HEK293 (cell line): ENCODE results near the gene CAPNS1.

Experiments
- KLF7 ChIP-seq: fragments of 450-650 bp; formaldehyde crosslinking; IDR thresholded peaks from 2 replicates; pipeline ENCODE4 v1.5.1; 2016; ENCODE audit warnings: missing biosample characterization, missing genetic modification characterization, borderline replicate concordance
- KLF9 ChIP-seq: fragments of 450-650 bp; formaldehyde crosslinking; IDR thresholded peaks from 2 replicates; pipeline ENCODE4 v1.5.1; 2016; ENCODE audit warnings: missing biosample characterization, missing genetic modification characterization, low read depth
- OVOL3 ChIP-seq: fragments of 450-650 bp; formaldehyde crosslinking; IDR thresholded peaks from 2 replicates; pipeline ENCODE4 v1.5.1; 2016; ENCODE audit warnings: missing biosample characterization, missing genetic modification characterization
- SALL2 ChIP-seq: fragments of 450-650 bp; formaldehyde crosslinking; IDR thresholded peaks from 2 replicates; pipeline ENCODE4 v1.5.0; 2017; ENCODE audit warnings: missing biosample characterization, mild to moderate bottlenecking, missing genetic modification characterization, borderline replicate concordance
- SCRT2 ChIP-seq: fragments of 450-650 bp; formaldehyde crosslinking; IDR thresholded peaks from 2 replicates; pipeline ENCODE4 v1.5.1; 2016; ENCODE audit warnings: missing biosample characterization, missing genetic modification characterization
- TSHZ1 ChIP-seq: fragments of 450-650 bp; formaldehyde crosslinking; IDR thresholded peaks from 2 replicates; pipeline ENCODE4 v1.5.1; 2016; ENCODE audit warnings: missing biosample characterization, missing genetic modification characterization, borderline replicate concordance
- WT1 ChIP-seq: fragments of 450-650 bp; formaldehyde crosslinking; IDR thresholded peaks from 2 replicates; pipeline ENCODE4 v1.5.1; 2016; ENCODE audit warnings: missing biosample characterization, missing genetic modification characterization
- ZBTB21 ChIP-seq: fragments of 450-650 bp; formaldehyde crosslinking; IDR thresholded peaks from 2 replicates; pipeline ENCODE4 v1.5.1; 2017; ENCODE audit warnings: missing biosample characterization, missing genetic modification characterization
- ZNF133 ChIP-seq: fragments of 450-650 bp; formaldehyde crosslinking; IDR thresholded peaks from 2 replicates; pipeline ENCODE4 v1.5.1; 2016; ENCODE audit warnings: missing biosample characterization, missing genetic modification characterization
- ZNF169 ChIP-seq: fragments of 450-650 bp; formaldehyde crosslinking; IDR thresholded peaks from 2 replicates; pipeline ENCODE4 v1.5.1; 2016; ENCODE audit warnings: missing biosample characterization, missing genetic modification characterization
- ZNF221 ChIP-seq: fragments of 450-650 bp; formaldehyde crosslinking; IDR thresholded peaks from 2 replicates; pipeline ENCODE4 v1.5.1; 2017; ENCODE audit warnings: missing biosample characterization, missing genetic modification characterization, borderline replicate concordance
- ZNF274 ChIP-seq, 2 experiments: fragments of 200-500 bp in 1 of 2; fragments of 450-650 bp in 1 of 2; sonication (Bioruptor generic) in 1 of 2; formaldehyde crosslinking in 1 of 2; IDR thresholded peaks; 2 replicates each; pipeline versions ENCODE4 v1.5.1 to v1.6.1; 2014 to 2016; ENCODE audit warnings: borderline replicate concordance in 1 of 2, inconsistent platforms in 1 of 2, low read length in 1 of 2, missing biosample characterization in 1 of 2, missing genetic modification characterization in 1 of 2
- ZNF335 ChIP-seq: fragments of 450-650 bp; formaldehyde crosslinking; conservative IDR thresholded peaks from 2 replicates; pipeline ENCODE4 v1.5.1; 2016; ENCODE audit warnings: missing biosample characterization, missing genetic modification characterization
- ZNF426 ChIP-seq: fragments of 450-650 bp; formaldehyde crosslinking; IDR thresholded peaks from 2 replicates; pipeline ENCODE4 v1.5.1; 2017; ENCODE audit warnings: missing biosample characterization, missing genetic modification characterization, mild to moderate bottlenecking, inconsistent platforms, moderate library complexity
- ZNF544 ChIP-seq: fragments of 450-650 bp; formaldehyde crosslinking; IDR thresholded peaks from 2 replicates; pipeline ENCODE4 v1.5.0; 2017; ENCODE audit warnings: missing biosample characterization, missing genetic modification characterization
- ZNF560 ChIP-seq: fragments of 450-650 bp; formaldehyde crosslinking; IDR thresholded peaks from 2 replicates; pipeline ENCODE4 v1.5.1; 2017; ENCODE audit warnings: missing biosample characterization, missing genetic modification characterization, borderline replicate concordance
- ZNF600 ChIP-seq: fragments of 450-650 bp; formaldehyde crosslinking; IDR thresholded peaks from 2 replicates; pipeline ENCODE4 v1.5.1; 2016; ENCODE audit warnings: missing biosample characterization, missing genetic modification characterization
- ZNF792 ChIP-seq: fragments of 450-650 bp; formaldehyde crosslinking; IDR thresholded peaks from 2 replicates; pipeline ENCODE4 v1.5.1; 2016; ENCODE audit warnings: missing biosample characterization, missing genetic modification characterization
- ZSCAN5A ChIP-seq: fragments of 450-650 bp; formaldehyde crosslinking; IDR thresholded peaks from 2 replicates; pipeline ENCODE4 v1.5.1; 2016; ENCODE audit warnings: missing biosample characterization, missing genetic modification characterization
- TF ChIP-seq, protein P1 (sequence below): fragments of 450-650 bp; formaldehyde crosslinking; IDR thresholded peaks from 2 replicates; pipeline ENCODE4 v1.5.0; 2017; ENCODE audit warnings: missing biosample characterization, missing genetic modification characterization, borderline replicate concordance
- TF ChIP-seq, protein P2 (sequence below): fragments of 450-650 bp; IDR thresholded peaks from 2 replicates; pipeline ENCODE4 v1.5.1; 2018; ENCODE audit warnings: missing biosample characterization, mild to moderate bottlenecking, missing genetic modification characterization
- TF ChIP-seq, protein P3 (sequence below): fragments of 450-650 bp; formaldehyde crosslinking; IDR thresholded peaks from 2 replicates; pipeline ENCODE4 v1.5.1; 2017; ENCODE audit warnings: missing biosample characterization, missing genetic modification characterization
- TF ChIP-seq, protein P4 (sequence below): fragments of 450-650 bp; formaldehyde crosslinking; IDR thresholded peaks from 2 replicates; pipeline ENCODE4 v1.5.1; 2016; ENCODE audit warnings: missing biosample characterization, missing genetic modification characterization
- TF ChIP-seq, protein P5 (sequence below): fragments of 450-650 bp; formaldehyde crosslinking; IDR thresholded peaks from 2 replicates; pipeline ENCODE4 v1.5.1; 2017; ENCODE audit warnings: missing biosample characterization, missing genetic modification characterization

Gene CAPNS1

DNA sequence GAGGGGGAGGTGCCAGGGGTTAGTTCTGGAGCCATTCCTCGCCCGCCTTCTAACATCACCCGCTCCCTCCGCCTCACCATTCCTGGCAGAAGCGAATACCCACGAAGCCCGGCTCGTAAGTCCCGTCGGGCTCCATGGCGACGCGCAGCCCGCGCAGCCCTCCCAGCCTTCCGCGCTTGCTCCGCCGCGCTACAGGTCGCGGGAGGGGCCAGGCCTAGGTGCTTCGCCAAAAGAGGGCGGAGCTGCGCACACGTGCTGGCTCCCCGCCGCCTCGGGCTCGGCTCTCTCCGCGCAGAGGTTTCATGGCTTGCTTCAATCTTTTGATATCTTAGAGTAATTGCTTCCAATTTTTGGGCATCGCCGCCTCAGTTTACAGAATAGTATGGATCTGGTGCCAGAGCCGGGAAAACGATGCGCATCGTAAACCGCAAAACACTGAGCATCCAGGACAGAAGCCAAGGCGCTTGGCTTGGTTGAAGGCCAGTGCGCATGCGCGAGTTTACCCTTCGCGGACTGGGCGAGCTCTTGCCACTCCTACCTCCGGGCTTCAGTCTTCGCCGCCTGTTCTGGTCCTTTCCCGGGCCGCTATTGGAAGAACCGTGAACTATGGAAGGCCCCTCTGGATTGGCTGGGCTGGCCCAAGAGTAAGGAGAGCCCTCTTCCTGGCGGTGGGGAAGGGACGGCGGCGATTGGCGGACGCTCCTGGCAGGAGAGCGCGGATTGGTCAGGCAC is 25.0 kb upstream of the CAPNS1 start, which contains the start of gene POLR2I (continued):
- TF ChIP-seq TSHZ1 (tag by site-specific recombination) (no peak; the same call in 1 of the 2 replicates), SCRT2 (peak; percentile 100), ZNF274 (IDR thresholded peaks at IDR 0.05; ENCODE audit: low read length) (no peak), ZNF274 (tag by site-specific recombination; IDR thresholded peaks at IDR 0.05; ENCODE audit: borderline replicate concordance) (no peak), ZNF133 (tag by site-specific recombination) (no peak), KLF7 (tag by site-specific recombination) (peak; percentile 92), ZBTB21 (tag by site-specific recombination) (peak; percentile 9; the same call in 1 of the 2 replicates), KLF9 (tag by site-specific recombination) (peak; percentile 97), ZNF600 (tag by site-specific recombination) (peak; percentile 93), ZNF169 (tag by site-specific recombination) (peak; percentile 4; the same call in 1 of the 2 replicates), ZNF221 (no peak), OVOL3 (tag by site-specific recombination) (no peak), ZSCAN5A (no peak), SALL2 (tag by site-specific recombination) (no peak), WT1 (peak; percentile 84), ZNF544 (no peak), ZNF335 (tag by site-specific recombination) (peak; percentile 99), ZNF426 (no peak), ZNF560 (tag by site-specific recombination) (no peak), ZNF792 (no peak)
- TF ChIP-seq, protein P1, sequence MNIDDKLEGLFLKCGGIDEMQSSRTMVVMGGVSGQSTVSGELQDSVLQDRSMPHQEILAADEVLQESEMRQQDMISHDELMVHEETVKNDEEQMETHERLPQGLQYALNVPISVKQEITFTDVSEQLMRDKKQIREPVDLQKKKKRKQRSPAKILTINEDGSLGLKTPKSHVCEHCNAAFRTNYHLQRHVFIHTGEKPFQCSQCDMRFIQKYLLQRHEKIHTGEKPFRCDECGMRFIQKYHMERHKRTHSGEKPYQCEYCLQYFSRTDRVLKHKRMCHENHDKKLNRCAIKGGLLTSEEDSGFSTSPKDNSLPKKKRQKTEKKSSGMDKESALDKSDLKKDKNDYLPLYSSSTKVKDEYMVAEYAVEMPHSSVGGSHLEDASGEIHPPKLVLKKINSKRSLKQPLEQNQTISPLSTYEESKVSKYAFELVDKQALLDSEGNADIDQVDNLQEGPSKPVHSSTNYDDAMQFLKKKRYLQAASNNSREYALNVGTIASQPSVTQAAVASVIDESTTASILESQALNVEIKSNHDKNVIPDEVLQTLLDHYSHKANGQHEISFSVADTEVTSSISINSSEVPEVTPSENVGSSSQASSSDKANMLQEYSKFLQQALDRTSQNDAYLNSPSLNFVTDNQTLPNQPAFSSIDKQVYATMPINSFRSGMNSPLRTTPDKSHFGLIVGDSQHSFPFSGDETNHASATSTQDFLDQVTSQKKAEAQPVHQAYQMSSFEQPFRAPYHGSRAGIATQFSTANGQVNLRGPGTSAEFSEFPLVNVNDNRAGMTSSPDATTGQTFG = no peak
- TF ChIP-seq, protein P2, sequence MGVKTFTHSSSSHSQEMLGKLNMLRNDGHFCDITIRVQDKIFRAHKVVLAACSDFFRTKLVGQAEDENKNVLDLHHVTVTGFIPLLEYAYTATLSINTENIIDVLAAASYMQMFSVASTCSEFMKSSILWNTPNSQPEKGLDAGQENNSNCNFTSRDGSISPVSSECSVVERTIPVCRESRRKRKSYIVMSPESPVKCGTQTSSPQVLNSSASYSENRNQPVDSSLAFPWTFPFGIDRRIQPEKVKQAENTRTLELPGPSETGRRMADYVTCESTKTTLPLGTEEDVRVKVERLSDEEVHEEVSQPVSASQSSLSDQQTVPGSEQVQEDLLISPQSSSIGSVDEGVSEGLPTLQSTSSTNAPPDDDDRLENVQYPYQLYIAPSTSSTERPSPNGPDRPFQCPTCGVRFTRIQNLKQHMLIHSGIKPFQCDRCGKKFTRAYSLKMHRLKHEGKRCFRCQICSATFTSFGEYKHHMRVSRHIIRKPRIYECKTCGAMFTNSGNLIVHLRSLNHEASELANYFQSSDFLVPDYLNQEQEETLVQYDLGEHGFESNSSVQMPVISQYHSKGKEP (tag by site-specific recombination) = no peak; the same call in 1 of the 2 replicates
- TF ChIP-seq, protein P3, sequence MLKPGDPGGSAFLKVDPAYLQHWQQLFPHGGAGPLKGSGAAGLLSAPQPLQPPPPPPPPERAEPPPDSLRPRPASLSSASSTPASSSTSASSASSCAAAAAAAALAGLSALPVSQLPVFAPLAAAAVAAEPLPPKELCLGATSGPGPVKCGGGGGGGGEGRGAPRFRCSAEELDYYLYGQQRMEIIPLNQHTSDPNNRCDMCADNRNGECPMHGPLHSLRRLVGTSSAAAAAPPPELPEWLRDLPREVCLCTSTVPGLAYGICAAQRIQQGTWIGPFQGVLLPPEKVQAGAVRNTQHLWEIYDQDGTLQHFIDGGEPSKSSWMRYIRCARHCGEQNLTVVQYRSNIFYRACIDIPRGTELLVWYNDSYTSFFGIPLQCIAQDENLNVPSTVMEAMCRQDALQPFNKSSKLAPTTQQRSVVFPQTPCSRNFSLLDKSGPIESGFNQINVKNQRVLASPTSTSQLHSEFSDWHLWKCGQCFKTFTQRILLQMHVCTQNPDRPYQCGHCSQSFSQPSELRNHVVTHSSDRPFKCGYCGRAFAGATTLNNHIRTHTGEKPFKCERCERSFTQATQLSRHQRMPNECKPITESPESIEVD (tag by site-specific recombination) = no peak
- TF ChIP-seq, protein P4, sequence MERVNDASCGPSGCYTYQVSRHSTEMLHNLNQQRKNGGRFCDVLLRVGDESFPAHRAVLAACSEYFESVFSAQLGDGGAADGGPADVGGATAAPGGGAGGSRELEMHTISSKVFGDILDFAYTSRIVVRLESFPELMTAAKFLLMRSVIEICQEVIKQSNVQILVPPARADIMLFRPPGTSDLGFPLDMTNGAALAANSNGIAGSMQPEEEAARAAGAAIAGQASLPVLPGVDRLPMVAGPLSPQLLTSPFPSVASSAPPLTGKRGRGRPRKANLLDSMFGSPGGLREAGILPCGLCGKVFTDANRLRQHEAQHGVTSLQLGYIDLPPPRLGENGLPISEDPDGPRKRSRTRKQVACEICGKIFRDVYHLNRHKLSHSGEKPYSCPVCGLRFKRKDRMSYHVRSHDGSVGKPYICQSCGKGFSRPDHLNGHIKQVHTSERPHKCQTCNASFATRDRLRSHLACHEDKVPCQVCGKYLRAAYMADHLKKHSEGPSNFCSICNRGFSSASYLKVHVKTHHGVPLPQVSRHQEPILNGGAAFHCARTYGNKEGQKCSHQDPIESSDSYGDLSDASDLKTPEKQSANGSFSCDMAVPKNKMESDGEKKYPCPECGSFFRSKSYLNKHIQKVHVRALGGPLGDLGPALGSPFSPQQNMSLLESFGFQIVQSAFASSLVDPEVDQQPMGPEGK (tag by site-specific recombination) = peak; percentile 76
- TF ChIP-seq, protein P5, sequence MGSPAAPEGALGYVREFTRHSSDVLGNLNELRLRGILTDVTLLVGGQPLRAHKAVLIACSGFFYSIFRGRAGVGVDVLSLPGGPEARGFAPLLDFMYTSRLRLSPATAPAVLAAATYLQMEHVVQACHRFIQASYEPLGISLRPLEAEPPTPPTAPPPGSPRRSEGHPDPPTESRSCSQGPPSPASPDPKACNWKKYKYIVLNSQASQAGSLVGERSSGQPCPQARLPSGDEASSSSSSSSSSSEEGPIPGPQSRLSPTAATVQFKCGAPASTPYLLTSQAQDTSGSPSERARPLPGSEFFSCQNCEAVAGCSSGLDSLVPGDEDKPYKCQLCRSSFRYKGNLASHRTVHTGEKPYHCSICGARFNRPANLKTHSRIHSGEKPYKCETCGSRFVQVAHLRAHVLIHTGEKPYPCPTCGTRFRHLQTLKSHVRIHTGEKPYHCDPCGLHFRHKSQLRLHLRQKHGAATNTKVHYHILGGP (tag by site-specific recombination) = no peak
